Esophagus muscularis mucosa (tissue), 4 donors: ENCODE data around the gene MEX3C.

Experiments
- CTCF ChIP-seq, 3 experiments: fragments of 200-600 bp in 2 of 3; fragments of 450-650 bp in 1 of 3; sonication (generic) in 2 of 3; IDR thresholded peaks; one replicate each; pipeline ENCODE4 v1.5.1; 2017 to 2019; ENCODE audit warnings: antibody characterized with exemption in 3 of 3, mild to moderate bottlenecking in 2 of 3, moderate library complexity in 1 of 3
- EP300 ChIP-seq: sonication (generic); formaldehyde crosslinking; IDR thresholded peaks from one replicate; pipeline ENCODE4 v1.6.1; 2017; ENCODE audit warnings: antibody characterized with exemption
- POLR2A ChIP-seq: fragments of 450-650 bp; IDR thresholded peaks from one replicate; pipeline ENCODE4 v1.6.1; 2017; ENCODE audit warnings: antibody characterized with exemption, moderate library complexity, mild to moderate bottlenecking, low read depth

- TF ChIP-seq CTCF (IDR thresholded peaks at IDR 0.05) (no peak), POLR2A (no peak), EP300 (no peak)
These were observed 4.8 kb downstream of the MEX3C start for GRCh38 chr18:51192696-51193095.
